HG03064 (cell line): ENCODE results near the gene ANTKMT.

Experiments
- ATAC-seq: cut with Tn5 transposase; IDR thresholded peaks from one replicate; pipeline ENCODE4 v1.9.1; 2021; ENCODE audit warnings: low read depth; ENCODE audit not compliant: unreplicated experiment

The ANTKMT gene, protein sequence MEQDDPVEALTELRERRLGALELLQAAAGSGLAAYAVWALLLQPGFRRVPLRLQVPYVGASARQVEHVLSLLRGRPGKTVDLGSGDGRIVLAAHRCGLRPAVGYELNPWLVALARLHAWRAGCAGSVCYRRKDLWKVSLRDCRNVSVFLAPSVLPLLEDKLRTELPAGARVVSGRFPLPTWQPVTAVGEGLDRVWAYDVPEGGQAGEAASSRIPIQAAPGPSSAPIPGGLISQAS

DNA sequence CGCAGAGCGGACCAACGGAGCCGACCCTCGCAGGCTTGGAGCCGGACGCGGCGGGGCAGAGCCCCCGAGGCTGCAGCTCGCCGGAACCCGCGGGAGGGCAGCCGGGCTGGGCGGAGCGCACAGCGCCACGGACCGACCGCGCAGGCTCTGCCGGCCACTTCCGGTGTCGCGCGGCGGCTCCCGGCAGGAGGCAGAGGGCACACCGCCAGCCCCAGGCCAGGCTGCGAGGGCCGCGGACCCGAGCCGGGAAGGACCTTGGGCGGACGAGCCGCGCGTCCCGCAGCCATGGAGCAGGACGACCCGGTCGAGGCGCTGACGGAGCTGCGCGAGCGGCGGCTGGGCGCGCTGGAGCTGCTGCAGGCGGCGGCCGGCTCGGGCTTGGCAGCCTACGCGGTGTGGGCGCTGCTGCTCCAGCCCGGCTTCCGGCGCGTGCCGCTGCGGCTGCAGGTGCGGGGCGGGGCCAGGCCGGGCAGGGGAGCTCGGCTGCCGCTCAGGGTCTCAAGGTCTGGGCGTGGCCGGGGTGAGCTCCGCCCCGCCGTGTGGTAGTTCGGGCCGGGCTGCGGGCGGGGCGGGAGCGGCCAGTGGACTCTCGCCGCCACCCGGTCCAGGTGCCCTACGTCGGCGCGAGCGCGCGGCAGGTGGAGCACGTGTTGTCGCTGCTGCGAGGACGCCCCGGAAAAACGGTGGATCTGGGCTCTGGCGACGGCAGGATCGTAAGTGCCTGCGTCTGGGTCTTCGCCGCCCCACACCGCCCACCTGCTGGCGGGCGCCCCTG, at the start of gene ANTKMT:
Gene ANTKMT, plus strand, starts transcription at position 157 of the 775 bp plus-strand sequence. Its CDS starts 129 bp downstream, at position 286.
- ATAC-seq: peak; percentile 51

DNA sequence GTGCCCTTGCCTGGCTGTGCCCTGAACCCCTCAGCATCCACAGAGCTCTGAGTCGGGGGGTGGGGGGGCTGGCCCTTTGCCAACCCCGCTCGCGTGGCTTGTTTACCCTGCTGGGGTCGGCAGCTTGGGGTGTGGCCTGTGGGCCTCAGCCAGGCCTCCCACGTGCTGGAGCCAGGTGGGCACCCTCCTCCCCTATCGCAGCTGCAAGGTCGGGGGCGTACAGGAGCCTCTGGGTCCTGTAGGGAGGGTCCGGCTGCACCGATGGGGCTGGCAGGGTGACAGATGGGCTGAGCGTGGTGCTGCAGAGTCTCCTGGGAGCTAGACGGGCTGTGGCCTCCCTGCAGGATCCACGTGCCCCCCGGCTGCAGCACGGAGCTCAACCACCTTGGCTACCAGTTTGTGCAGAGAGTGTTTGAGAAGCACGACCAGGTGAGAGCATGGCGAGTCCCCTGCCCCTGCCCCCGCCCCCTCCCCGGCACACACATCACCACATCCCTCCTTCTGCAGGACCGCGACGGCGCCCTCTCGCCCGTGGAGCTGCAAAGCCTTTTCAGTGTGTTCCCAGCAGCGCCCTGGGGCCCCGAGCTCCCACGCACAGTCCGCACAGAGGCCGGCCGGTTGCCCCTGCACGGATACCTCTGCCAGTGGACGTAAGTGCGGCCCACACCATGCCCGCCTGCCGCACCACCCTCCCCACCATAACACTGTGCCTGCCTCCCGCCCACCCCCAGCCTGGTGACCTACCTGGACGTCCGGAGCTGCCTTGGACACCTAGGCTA, 49.4 kb upstream of the ANTKMT start:
- no peak for ATAC-seq

DNA sequence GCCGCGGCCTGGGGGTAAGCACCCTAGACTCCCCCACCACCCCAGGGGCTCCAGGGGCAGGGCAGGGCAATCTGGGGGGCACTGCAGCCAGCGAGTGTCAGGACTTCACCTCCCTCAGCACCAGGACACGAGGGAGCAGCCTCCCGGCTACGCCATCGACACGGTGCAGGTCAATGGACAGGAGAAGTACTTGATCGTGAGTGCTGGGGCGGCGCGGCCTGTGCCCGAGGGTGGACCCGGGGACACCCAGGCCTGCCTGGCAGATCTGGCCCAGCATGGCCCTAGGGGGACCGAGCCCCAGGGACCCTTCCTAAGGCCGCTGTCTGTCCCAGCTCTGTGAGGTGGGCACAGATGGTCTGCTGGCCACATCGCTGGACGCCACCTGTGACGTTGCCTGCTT, 48.6 kb upstream of the ANTKMT start:
- no peak for ATAC-seq

DNA sequence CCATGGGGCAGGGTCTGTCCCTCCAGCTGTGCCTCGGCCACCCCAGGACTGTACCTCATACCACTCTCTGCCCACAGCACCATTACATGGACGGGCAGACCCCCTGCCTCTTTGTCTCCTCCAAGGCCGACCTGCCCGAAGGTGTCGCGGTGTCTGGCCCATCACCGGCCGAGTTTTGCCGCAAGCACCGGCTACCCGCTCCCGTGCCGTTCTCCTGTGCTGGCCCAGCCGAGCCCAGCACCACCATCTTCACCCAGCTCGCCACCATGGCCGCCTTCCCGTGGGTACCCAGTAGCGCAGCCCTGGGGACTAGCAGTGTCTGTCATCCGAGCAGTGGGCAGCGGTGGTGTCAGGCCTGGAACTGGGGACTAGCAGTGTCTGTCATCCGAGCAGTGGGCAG, 48.1 kb upstream of the ANTKMT start:
- ATAC-seq: no peak

DNA sequence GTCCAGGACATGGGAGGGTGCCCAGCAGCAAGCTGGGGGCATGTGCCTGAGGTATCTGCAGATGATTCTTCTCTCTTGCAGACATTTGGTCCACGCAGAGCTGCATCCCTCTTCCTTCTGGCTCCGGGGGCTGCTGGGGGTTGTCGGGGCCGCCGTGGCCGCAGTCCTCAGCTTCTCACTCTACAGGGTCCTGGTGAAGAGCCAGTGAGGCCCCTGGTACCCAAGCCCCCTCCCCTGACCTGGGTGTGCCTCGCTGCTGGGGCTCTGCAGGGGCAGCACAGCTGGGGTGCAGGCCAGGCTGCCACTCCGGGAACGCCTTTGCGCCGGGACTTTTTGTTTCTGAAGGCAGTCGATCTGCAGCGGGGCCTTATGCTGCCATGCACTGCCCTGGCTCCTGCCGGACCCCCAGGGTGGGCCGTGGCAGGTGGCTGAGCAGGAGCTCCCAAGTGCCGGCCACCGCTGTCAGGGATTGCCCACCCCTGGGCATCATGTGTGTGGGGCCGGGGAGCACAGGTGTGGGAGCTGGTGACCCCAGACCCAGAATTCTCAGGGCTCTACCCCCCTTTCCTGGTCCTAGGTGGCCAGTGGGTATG, 47.5 kb upstream of the ANTKMT start:
- no peak for ATAC-seq

DNA sequence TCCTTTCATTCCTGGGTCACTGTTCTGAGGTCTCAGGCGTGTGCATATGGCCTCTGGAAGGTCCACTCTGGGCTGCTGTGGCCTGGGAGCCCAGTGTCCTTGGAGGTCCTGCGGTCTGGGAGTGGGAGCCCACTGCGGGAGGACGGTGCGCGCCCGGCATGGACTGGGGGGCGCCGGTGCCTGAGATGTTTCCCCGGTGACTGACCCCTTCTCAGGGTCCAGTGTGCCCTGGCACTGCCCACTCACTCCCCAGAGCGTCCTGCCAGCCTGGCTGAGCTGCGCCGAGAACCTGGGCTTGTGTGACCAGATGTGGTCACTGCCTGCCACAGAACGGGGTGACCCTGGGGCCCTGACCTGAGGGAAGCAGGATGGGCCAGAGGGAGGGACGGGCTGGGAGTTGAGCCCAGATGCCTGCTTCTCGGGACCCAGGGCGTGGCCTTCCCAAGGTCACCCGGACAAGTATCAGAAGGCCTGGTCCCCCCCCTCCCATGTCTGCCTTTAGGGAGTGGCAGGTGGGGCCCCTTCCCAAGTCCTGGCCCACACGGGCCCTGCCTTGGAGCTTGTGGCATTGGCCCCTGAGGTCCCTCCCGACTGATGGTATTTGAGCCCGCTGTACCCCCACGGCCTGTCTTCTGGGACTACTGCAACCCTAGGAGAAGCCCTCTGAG, 46.6 kb upstream of the ANTKMT start:
- ATAC-seq: no peak

DNA sequence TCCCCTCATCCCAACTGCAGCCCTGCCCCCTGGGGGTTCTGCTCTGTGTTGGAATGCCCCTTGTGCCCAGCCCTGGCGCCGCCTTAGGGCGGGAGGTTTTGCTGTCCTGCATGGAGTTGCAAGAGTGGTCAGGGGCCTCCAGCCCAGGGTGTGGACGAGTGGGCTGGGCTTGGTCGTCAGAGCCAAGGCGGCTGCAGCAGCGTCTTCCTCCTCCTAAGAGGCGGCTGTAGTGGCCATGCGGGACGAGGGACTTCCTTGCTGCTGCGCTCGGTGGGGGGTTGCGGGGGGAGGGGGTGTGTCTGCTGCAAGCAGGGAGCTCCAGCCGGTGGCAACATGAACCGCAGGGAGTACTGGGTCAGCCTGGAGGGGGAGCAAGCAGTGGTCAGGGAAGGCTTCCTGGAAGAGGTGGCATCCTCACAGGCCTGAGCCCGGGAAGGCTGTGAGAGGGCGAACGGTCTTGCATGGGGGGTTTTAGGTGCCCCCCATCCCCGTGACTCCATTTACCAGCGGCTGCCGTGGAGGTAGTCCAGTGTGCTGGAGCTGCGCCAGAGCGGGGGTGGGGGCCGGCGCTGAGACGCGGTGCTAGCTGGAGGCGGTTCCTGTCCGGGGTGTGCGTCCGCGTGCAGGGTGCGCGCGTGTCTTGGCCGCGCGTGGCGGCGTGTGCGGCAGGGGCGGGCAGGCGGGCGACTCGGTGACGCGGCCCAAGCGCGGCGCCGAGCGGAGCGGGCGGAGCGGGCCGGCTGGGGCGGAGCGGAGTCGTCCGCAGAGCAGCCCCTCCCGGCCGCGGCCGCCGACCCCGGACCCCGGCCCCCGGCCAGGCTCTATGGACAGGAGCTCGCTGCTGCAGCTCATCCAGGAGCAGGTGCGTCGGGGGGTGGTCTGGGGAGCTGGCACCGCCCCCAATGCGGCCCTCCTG, 45.7 kb upstream of the ANTKMT start, which contains the start of gene RHBDL1:
Gene RHBDL1, plus strand, starts transcription at position 704 of the 916 bp plus-strand sequence. Its CDS starts 120 bp downstream, at position 824.
- ATAC-seq: no peak

DNA sequence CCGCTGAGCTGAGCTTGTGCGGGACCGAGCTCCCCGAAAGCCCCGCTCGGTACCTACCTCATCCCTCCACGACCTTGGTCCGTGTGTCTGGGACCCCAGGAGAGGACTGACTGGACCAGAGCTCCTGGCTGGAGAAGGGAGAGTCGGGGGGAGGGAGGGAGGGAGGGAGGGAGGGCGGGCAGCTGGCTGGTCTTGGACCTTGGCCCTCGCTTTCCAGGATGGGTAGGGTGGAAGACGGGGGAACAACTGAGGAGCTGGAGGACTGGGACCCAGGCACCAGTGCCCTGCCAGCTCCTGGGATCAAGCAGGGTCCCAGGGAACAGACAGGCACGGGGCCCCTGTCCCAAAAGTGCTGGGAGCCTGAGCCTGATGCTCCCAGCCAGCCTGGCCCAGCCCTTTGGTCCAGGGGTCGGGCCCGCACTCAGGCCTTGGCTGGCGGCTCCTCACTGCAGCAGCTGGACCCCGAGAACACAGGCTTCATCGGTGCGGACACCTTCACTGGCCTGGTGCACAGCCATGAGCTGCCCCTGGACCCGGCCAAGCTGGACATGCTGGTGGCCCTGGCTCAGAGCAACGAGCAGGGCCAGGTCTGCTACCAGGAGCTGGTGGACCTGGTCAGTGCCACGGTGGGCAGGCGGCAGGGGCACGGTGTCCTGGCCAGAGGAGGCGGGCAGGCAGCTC, 44.9 kb upstream of the ANTKMT start:
- ATAC-seq: no peak

DNA sequence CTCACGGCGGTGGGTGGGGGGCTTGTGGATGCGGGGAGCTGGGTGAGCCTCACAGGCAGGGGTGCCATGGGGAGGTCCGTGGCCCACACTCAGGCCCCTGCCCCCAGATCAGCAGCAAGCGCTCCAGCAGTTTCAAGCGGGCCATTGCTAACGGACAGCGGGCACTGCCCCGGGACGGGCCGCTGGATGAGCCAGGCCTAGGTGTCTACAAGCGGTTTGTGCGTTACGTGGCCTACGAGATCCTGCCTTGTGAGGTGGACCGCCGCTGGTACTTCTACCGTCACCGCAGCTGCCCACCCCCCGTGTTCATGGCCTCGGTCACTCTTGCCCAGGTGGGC, 44.4 kb upstream of the ANTKMT start:
- ATAC-seq: no peak

DNA sequence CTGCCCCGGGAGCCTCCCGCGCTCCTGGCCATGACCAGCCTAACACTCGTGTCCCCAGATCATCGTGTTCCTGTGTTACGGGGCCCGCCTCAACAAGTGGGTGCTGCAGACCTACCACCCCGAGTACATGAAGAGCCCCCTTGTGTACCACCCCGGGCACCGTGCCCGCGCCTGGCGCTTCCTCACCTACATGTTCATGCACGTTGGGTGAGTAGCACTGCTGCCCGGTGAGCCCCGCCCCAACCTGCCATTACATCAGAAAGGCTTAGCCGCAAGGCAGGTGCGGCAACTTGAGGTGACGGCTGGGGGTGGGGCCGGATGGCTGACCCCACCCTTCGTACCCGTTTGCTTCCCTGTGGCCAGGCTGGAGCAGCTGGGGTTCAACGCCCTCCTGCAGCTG, 44.0 kb upstream of the ANTKMT start:
- no peak for ATAC-seq

DNA sequence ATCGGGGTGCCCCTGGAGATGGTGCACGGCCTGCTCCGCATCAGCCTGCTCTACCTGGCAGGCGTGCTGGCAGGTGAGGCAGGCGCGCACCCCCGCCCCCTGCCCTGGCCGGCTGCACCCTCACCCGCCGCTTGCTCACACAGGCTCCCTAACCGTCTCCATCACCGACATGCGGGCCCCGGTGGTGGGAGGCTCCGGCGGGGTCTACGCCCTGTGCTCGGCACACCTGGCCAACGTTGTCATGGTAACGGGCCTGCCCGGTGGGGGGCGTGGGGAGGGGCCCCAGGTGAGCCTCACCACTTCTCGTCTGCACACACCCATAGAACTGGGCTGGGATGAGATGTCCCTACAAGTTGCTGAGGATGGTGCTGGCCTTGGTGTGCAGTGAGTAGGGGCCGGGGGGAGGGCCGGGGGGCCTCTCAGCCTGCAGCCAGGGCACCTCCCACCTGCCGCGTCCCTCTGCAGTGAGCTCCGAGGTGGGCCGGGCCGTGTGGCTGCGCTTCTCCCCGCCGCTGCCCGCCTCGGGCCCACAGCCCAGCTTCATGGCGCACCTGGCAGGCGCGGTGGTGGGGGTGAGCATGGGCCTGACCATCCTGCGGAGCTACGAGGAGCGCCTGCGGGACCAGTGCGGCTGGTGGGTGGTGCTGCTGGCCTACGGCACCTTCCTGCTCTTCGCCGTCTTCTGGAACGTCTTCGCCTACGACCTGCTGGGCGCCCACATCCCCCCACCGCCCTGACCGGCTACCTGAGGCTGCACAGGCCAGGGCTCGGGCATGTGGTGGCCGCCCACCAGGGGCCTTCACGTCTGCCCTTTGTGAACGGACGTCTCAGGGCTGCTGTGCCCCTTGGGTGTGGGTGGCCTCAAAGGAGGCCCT, 43.4 kb upstream of the ANTKMT start:
- no peak for ATAC-seq

DNA sequence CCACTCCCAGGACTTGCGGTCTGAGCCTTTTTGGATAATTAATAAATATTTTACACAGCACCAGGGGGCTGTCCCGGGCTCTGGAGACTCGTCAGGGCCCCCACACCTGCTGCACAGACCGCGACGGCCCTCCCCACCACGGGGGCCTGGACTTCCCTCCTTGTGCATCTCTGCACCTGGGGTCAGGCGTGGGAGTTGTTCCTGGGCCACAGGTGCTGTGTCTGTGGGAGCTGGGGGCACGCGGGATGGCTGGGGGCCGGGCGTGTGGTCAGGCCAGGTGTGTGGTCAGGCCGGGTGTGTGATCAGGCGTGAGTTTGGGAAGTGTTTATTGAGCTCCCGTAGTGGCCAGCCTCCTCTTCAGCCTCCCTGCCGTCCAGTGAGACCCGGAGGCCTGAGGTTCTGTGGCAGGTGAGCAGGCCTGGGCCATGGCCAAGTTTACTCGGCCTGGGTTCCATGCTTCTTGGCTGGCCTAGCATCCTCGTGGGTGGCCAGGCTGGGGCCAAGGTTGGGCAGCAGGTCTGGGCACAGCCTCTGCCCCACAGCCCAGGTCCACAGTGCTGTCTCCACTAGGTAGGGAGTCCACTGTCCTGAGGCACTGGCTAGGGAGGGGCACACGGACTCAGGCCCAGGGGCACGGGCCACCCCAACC, 42.6 kb upstream of the ANTKMT start:
- no peak for ATAC-seq

DNA sequence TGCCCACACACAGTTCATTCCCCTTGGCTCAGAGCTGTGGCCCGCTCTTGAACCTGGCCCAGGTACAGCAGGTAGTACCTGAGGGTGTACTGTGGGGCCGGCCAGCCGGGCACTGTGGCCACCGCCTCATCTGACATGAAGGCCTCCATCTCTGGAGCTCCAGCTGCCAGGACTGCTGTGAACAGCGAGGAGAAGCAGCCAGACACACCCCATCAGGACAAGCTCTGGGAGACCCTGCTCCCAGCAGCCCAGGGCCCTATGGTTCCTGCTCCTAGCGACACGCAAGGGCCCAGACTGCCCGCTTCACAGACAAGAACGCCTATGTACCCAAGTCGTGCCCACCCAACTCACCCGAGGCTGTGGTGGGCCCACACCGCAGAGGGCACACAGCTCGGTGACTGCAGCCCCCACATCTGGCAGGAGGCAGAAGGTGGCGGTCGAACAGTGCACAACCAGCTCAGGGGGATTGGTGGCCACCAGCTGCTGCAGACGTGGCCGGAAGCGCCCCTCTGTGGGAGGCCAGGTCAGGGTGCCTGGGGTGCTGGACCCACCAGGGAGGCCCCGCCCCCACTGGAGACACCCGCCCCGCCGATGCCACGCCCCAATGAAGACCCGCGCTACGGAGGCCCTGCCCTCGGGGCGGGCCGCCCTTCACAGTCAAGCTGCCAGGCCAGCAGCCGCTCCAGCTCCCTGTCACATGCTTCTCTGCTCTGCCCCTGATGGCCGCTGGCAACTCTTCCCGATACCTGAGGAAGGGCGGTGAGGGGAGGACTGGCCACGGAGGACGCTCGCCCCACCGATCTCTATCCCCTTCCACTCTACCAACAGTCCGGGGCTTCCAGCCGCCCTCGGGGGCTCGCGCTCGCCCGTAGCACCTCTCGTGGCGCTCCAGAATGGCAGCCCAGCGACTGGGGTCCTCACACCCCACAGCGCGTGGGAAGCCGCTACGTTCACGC, 41.8 kb upstream of the ANTKMT start:
- ATAC-seq: no peak

DNA sequence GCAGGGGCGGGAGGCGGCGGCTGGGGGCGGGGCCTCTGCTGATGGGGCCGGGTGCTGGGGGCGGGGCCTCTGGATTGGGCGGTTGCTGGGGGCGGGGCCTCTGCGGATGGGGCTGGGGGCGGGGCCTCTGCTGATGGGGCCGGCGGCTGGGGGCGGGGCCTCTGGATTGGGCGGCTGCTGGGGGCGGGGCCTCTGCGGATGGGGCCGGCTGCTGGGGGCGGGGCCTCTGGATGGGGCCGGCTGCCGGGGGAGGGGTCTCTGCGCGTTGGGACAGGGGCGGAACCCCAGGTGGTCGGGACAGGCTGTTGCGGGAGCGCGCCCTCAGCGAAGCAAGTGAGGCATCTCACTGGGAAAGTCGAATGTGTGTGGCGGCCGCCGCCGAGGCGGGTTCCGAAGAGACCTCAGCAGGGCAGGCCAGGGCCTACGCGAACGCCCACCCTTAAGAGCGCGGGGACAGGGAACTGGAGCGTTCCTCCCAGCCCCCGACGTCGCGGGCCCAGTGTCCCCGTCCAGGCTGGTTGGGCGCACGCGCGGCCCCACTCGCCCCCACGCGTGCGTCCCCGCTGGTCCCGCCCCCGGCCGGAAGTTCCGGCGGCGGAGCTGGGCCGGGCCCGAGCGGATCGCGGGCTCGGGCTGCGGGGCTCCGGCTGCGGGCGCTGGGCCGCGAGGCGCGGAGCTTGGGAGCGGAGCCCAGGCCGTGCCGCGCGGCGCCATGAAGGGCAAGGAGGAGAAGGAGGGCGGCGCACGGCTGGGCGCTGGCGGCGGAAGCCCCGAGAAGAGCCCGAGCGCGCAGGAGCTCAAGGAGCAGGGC, 40.9 kb upstream of the ANTKMT start, which contains the start of gene STUB1:
Gene STUB1, plus strand, starts transcription at position 597 of the 811 bp plus-strand sequence. Its CDS starts 116 bp downstream, at position 713.
- ATAC-seq: no peak

DNA sequence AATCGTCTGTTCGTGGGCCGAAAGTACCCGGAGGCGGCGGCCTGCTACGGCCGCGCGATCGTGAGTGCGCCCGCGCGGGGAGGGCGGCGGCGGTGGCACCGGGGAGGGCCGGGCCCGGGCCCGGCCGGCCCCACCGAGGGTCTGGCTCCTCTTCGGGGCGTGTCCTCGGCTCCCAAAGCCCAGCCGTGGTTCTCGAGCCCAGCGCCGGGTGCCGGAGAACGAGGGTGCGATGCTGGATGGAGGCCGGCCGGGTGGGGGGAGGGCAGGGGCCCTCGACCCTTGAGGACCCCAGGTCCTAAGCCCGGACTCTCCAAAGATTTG, 40.4 kb upstream of the ANTKMT start:
- no peak for ATAC-seq
